GM23248 (cell line): ENCODE measurements around the gene SALL3. TPM values are rescaled to one million over a fixed set of nuclear protein-coding genes. Genes with fewer than 3 reads are reported as not detected.

Experiments
- DNase-seq: peaks from one replicate; pipeline ENCODE4 v3.0.0-alpha.2; 2015
- H2AFZ ChIP-seq: fragments of 200-600 bp; sonication (generic); 2 replicates; pipeline ENCODE4 v1.6.1; 2016; ENCODE audit warnings: antibody characterized with exemption
- H3F3A ChIP-seq: fragments of 200-600 bp; sonication (generic); 2 replicates; pipeline ENCODE4 v1.6.1; 2016; ENCODE audit warnings: mild to moderate bottlenecking, antibody characterized with exemption, mixed run types; ENCODE audit not compliant: insufficient read depth
- H3K27ac ChIP-seq: fragments of 200-600 bp; sonication (generic); 2 replicates; pipeline ENCODE4 v1.5.1; 2016; ENCODE audit warnings: mild to moderate bottlenecking
- H3K27me3 ChIP-seq: fragments of 200-600 bp; sonication (generic); replicated peaks from 2 replicates; pipeline ENCODE4 v1.6.1; 2016; ENCODE audit warnings: mild to moderate bottlenecking; ENCODE audit not compliant: insufficient read depth
- H3K36me3 ChIP-seq: fragments of 200-600 bp; sonication (generic); 2 replicates; pipeline ENCODE4 v1.6.1; 2016; ENCODE audit warnings: low read depth, mild to moderate bottlenecking
- H3K4me1 ChIP-seq: fragments of 200-600 bp; sonication (generic); 2 replicates; pipeline ENCODE4 v1.6.1; 2016; ENCODE audit warnings: mild to moderate bottlenecking; ENCODE audit not compliant: insufficient read depth
- H3K4me2 ChIP-seq: fragments of 200-600 bp; sonication (generic); one replicate; pipeline ENCODE4 v1.6.1; 2016; ENCODE audit warnings: mild to moderate bottlenecking; ENCODE audit not compliant: unreplicated experiment
- H3K4me3 ChIP-seq: fragments of 200-600 bp; sonication (generic); 2 replicates; pipeline ENCODE4 v1.5.1; 2016; ENCODE audit warnings: mild to moderate bottlenecking
- H3K79me2 ChIP-seq: fragments of 200-600 bp; sonication (generic); 2 replicates; pipeline ENCODE4 v1.6.1; 2016; ENCODE audit warnings: mild to moderate bottlenecking; ENCODE audit not compliant: insufficient read depth
- H3K9ac ChIP-seq: fragments of 200-600 bp; sonication (generic); 2 replicates; pipeline ENCODE4 v1.6.1; 2016; ENCODE audit warnings: mild to moderate bottlenecking
- H3K9me2 ChIP-seq: fragments of 200-600 bp; sonication (generic); 2 replicates; pipeline ENCODE4 v1.6.1; 2016; ENCODE audit warnings: mixed run types, mild to moderate bottlenecking, moderate library complexity; ENCODE audit not compliant: insufficient read depth
- H3K9me3 ChIP-seq: fragments of 200-600 bp; sonication (generic); one replicate; pipeline ENCODE4 v1.6.1; 2017; ENCODE audit warnings: low read depth
- H4K20me1 ChIP-seq: fragments of 200-600 bp; sonication (generic); 2 replicates; pipeline ENCODE4 v1.6.0; 2016; ENCODE audit not compliant: insufficient read depth
- EZH2 ChIP-seq: fragments of 200-600 bp; sonication (generic); IDR thresholded peaks from 2 replicates; pipeline ENCODE4 v1.6.1; 2018; ENCODE audit warnings: antibody characterized with exemption, mild to moderate bottlenecking; ENCODE audit not compliant: insufficient read depth, poor library complexity, severe bottlenecking
- EZH2phosphoT487 ChIP-seq: fragments of 200-600 bp; sonication (generic); IDR thresholded peaks from 2 replicates; pipeline ENCODE4 v1.6.1; 2018; ENCODE audit warnings: antibody characterized with exemption, moderate library complexity, mild to moderate bottlenecking, low read depth; ENCODE audit not compliant: insufficient read depth
- WGBS, 2 experiments: methylation state at CpG; one replicate each; pipeline ENCODE4 v1.1.6; 2015 to 2017; ENCODE audit warnings: low lambda C conversion rate in 2 of 2, low coverage in 1 of 2; ENCODE audit errors: missing lambda C conversion rate in 2 of 2; 5-methylcytosine and 5-hydroxymethylcytosine counted together
- in situ Hi-C: fragments of 300-500 bp; cut with MboI; formaldehyde crosslinking; loops from 2 replicates; pipeline ENCODE4 v1.15.0; 2020
- polyA plus RNA-seq: library from polyadenylated mRNA; unstranded; fragments of >200 nt; fragmentation: Nextera tagmentation; extraction: Ambion mirVana; gene quantifications from 2 replicates; pipeline ENCODE4 v1.2.1, GENCODE V29; 2016
- total RNA-seq: library from RNA; depleted of rRNA; stranded (reverse); fragments of >200 nt; shearing (Covaris generic); gene quantifications from 2 replicates; pipeline ENCODE4 v1.2.3, GENCODE V29; 2014

SALL3 gene
- total and polyA plus RNA-seq, 2 experiments from 2014 or later: not detected

DNA sequence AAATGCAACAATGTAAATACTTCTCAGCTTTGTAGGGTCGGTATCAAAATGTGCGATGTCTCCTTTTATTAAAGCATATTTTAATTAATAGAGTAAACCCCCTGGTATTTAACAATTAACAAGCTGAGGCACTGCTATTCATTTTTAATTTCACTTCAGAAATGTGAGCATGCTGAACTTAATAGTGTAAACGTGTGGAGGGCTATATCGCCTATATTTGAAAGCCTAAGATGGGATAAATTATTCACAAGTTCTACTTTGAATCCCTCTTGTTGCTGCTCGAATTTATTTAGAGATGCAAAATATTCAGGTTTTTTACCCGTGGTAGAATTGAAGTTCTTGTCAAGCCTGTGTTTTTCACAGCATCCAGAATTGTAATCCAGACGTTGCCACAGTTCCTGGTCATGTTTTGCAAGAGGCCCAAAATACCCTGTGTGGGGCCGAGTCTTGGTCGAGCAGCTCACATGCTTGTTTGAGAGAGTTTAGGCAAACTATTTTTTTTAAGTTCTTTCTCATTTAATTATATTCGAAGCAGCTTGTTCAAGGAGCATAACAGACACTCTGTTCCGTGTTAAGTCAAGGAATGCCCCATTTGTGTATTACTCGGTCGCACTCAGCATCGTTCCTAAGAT lies 2.5 kb downstream of the SALL3 start:
- Histone ChIP-seq H3K4me2 (no peak overlapping the region), H3K79me2 (no peaks in the 10 kb centered on the region), H3K9ac (no peak overlapping the region), H3K9me3 (no peaks in the 10 kb centered on the region), H2AFZ (no peak overlapping the region), H3K36me3 (no peaks in the 10 kb centered on the region), H3K4me1 (no peaks in the 10 kb centered on the region), H3K4me3 (no peak overlapping the region), H3K27me3 (peaks cover 77% of the 10 kb centered on the region), H4K20me1 (no peaks in the 10 kb centered on the region), H3F3A (no peaks in the 10 kb centered on the region), H3K9me2 (no peaks in the 10 kb centered on the region), H3K27ac (no peak overlapping the region)
- in situ Hi-C loops: no loop called here
- WGBS, 2 experiments: 8 to 9% methylated on average over 14 of the region's 14 CpGs
- no peak for TF ChIP-seq EZH2
- TF ChIP-seq EZH2phosphoT487: no peak
- no peak for DNase-seq

DNA sequence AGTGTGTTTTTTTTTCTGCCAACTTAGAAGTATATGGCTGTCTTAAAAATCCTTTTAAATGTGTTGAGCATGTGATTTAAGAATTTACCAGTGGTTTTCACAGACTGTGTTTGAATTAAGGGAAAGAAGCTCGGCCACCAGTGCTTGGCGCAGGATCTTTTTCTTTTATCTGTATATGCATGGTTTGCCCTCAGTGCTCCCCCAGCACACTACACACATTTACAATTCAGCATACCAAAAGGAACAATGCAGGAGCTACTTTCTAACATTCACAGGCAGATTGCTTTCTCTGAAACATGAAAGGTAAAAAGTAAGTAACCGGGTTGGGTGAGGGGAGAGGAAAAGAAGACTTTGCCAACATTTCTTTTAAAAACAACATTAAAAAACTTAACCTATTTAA lies 3.9 kb downstream of the SALL3 start:
- DNase-seq: no peak
- H3K27ac ChIP-seq: no peak overlapping the region
- H3K9me3 ChIP-seq: no peaks in the 10 kb centered on the region
- no peak overlapping the region for H3K9ac ChIP-seq
- H3F3A ChIP-seq: no peaks in the 10 kb centered on the region
- no peaks in the 10 kb centered on the region for H3K4me1 ChIP-seq
- peaks cover 68% of the 10 kb centered on the region for H3K27me3 ChIP-seq
- H3K36me3 ChIP-seq: no peaks in the 10 kb centered on the region
- no peaks in the 10 kb centered on the region for H3K9me2 ChIP-seq
- H3K4me3 ChIP-seq: no peak overlapping the region
- WGBS, 2 experiments: 22 to 32% methylated on average over 3 of the region's 3 CpGs
- H2AFZ ChIP-seq: no peak overlapping the region
- in situ Hi-C loops: no loop called here
- no peaks in the 10 kb centered on the region for H3K79me2 ChIP-seq
- TF ChIP-seq EZH2phosphoT487: no peak
- no peak for TF ChIP-seq EZH2
- no peak overlapping the region for H3K4me2 ChIP-seq
- H4K20me1 ChIP-seq: no peaks in the 10 kb centered on the region

DNA sequence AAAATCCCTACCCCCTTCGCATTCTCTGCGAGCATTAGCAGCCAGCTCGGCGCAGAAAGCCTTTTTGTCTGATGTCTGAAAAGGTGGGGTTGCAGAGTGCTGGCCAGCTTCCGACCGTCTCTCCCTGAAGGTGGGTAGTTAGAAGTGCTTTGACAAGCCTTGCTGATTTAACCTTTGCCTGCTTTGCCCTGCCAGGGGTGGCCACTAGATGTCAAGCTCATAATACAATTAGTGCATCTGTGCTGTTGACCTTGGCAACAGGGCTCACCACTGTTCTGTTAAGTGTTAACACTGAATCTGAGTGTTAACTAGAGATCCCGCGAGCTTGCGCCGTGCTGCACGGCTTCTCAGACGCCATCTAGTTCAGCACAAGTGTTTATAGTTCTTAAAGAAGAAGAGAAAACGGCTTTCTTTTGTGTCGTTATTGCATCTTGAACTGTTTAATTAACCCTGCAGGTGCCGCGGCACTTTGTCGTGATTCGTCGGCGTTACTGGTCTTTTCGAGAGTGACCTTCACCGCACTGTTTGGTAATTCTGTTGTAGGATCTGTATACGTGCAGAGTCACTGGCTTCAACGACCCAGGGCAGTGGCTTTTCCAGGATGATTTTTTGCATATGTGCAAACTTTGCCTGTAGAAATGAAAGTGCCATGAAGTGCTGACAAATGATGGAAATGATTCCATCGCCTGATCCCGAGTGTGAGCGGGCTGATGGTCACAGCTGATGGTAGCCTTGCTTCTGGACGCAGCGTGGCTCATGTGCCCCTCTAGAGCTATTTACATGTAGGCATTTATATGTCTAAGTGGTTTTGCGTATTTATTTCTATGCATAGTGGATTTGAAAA lies 5.5 kb downstream of the SALL3 start:
- Histone ChIP-seq H2AFZ (no peak overlapping the region), H3K9me3 (no peaks in the 10 kb centered on the region), H3K27ac (no peak overlapping the region), H3K4me3 (no peak overlapping the region), H3K9ac (no peak overlapping the region), H3F3A (no peaks in the 10 kb centered on the region), H4K20me1 (no peaks in the 10 kb centered on the region), H3K27me3 (peaks cover 65% of the 10 kb centered on the region), H3K4me1 (no peaks in the 10 kb centered on the region), H3K79me2 (no peaks in the 10 kb centered on the region), H3K9me2 (no peaks in the 10 kb centered on the region), H3K36me3 (no peaks in the 10 kb centered on the region), H3K4me2 (no peak overlapping the region)
- DNase-seq: no peak
- no peak for TF ChIP-seq EZH2phosphoT487
- TF ChIP-seq EZH2: no peak
- in situ Hi-C loops: no loop called here
- WGBS, 2 experiments: 17 to 18% methylated on average over 30 of the region's 30 CpGs

DNA sequence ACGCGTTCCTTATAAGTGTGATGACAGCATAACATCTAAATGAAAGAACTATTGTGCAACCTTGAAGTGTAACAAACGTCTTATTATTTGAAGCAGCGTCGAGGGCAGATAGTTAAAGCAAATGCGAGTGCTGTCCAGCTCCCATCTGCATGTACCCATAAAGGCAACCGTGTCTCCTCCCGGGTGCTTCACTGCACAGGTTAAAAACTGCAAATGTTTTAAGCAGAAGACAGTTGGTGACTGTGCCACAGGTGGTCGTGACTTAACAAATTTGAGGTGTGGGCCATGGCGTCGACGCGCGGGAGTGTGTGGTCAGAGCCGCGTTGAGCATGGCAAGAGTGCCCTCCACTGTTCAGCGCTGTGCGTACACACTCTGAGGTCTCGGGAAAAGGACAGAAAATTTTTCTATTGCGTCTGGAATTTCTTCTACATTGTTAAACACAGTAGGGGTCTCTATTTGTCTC lies 6.4 kb downstream of the SALL3 start:
- Histone ChIP-seq H3K4me3 (no peak overlapping the region), H3K4me2 (no peak overlapping the region), H3F3A (no peaks in the 10 kb centered on the region), H2AFZ (no peak overlapping the region), H3K79me2 (no peaks in the 10 kb centered on the region), H4K20me1 (no peaks in the 10 kb centered on the region), H3K27me3 (peaks cover 63% of the 10 kb centered on the region), H3K9me3 (no peaks in the 10 kb centered on the region), H3K36me3 (no peaks in the 10 kb centered on the region), H3K27ac (no peak overlapping the region), H3K9me2 (no peaks in the 10 kb centered on the region), H3K9ac (no peak overlapping the region), H3K4me1 (no peaks in the 10 kb centered on the region)
- WGBS, 2 experiments: 3% methylated on average over 20 of the region's 20 CpGs
- in situ Hi-C loops: no loop called here
- DNase-seq: peak; percentile 36
- TF ChIP-seq EZH2: no peak
- no peak for TF ChIP-seq EZH2phosphoT487
